HL-60 (cell line): Measurements from ENCODE around the gene EVA1C.
A peak's percentile ranks its signal among the peaks of the same experiment; 100 is the strongest.

Source experiments
- DNase-seq, 2 experiments: peaks; one replicate each; pipeline ENCODE4 v3.0.0-alpha.2; 2010 to 2020; ENCODE audit warnings: low read depth in 1 of 2, low spot score in 1 of 2
- H3K27ac ChIP-seq: fragments of 250-450 bp; sonication (Bioruptor Pico); replicated peaks from 2 replicates; pipeline ENCODE4 v1.5.1; 2020; ENCODE audit warnings: mild to moderate bottlenecking, moderate library complexity
- H3K27me3 ChIP-seq: fragments of 250-450 bp; sonication (Bioruptor Pico); 2 replicates; pipeline ENCODE4 v1.5.1; 2021; ENCODE audit warnings: mild to moderate bottlenecking, moderate library complexity; ENCODE audit not compliant: insufficient read depth, poor library complexity, severe bottlenecking
- H3K4me3 ChIP-seq: replicated peaks from 2 replicates; pipeline ENCODE4 v1.5.1; 2011; ENCODE audit warnings: mild to moderate bottlenecking, control low read depth, low read length; ENCODE audit not compliant: insufficient read depth
- CTCF ChIP-seq: IDR thresholded peaks from one replicate; pipeline ENCODE4 v1.5.1; 2011; ENCODE audit warnings: low read length, control low read depth, inconsistent platforms; ENCODE audit not compliant: insufficient read depth
- GABPA ChIP-seq: IDR thresholded peaks from 2 replicates; pipeline ENCODE4 v1.6.1; 2012; ENCODE audit warnings: low read depth
- POLR2AphosphoS5 ChIP-seq: IDR thresholded peaks from 2 replicates; pipeline ENCODE4 v1.6.1; 2012; ENCODE audit warnings: low read depth
- REST ChIP-seq: IDR thresholded peaks from 2 replicates; pipeline ENCODE4 v1.6.1; 2012; ENCODE audit warnings: low read depth; ENCODE audit not compliant: insufficient replicate concordance
- SPI1 ChIP-seq: IDR thresholded peaks from 2 replicates; pipeline ENCODE4 v1.6.1; 2012; ENCODE audit warnings: low read depth, mild to moderate bottlenecking, borderline replicate concordance

The EVA1C gene

GRCh38 chr21:32411350-32412161, 950 bp upstream of the EVA1C start:
- no peak overlapping the region for H3K27ac ChIP-seq
- DNase-seq: no peak
- no peak for TF ChIP-seq GABPA
- TF ChIP-seq CTCF: no peak
- TF ChIP-seq REST: no peak
- H3K27me3 ChIP-seq: peaks cover 32% of the 10 kb centered on the region
- peak overlapping the region; percentile 38 for H3K4me3 ChIP-seq

- TF ChIP-seq GABPA (no peak), SPI1 (no peak), REST (no peak), POLR2AphosphoS5 (no peak), CTCF (no peak)
- Histone ChIP-seq H3K27ac (no peak overlapping the region), H3K4me3 (peak overlapping the region; percentile 38; the same call in 1 of the 2 replicates), H3K27me3 (peaks cover 32% of the 10 kb centered on the region)
- DNase-seq: no peak
Measured at GRCh38 chr21:32413015-32413504, 554 bp downstream of the EVA1C start.

- H3K27ac ChIP-seq: no peak overlapping the region
- TF ChIP-seq POLR2AphosphoS5 (no peak), SPI1 (no peak), REST (no peak)
- no peak for DNase-seq
- no peak overlapping the region for H3K4me3 ChIP-seq
- peaks cover 32% of the 10 kb centered on the region for H3K27me3 ChIP-seq
Measured at GRCh38 chr21:32413697-32414578, 1.4 kb downstream of the EVA1C start.
